ENCODE measurements around the gene FAM174C. TPM values are rescaled to one million over a fixed set of nuclear protein-coding genes. Genes with fewer than 3 reads are reported as not detected.
"Not testable (repeated sequence)": the region's sequence is repeated elsewhere in the genome, so short reads cannot be mapped to it uniquely, and the experiment has no call there.

FAM174C gene
- total RNA-seq, 4 donors from 2014 or later = 50.8 to 114 (median 64.6) TPM

GRCh38 chr19:1300744-1301490 lies 25.6 kb downstream of the FAM174C start:
- no peaks in the 10 kb centered on the region for H3K36me3 ChIP-seq
- 85 to 86% methylated on average over 35 of the region's 35 CpGs for WGBS, 2 donors
- no peaks in the 10 kb centered on the region for H3K9me3 ChIP-seq
- H3K27ac ChIP-seq = no peak overlapping the region
- H3K4me1 ChIP-seq = no peaks in the 10 kb centered on the region
- no peak for DNase-seq
- intact Hi-C loops (cut with DNase I) = no loop called here
- TF ChIP-seq CTCF (IDR thresholded peaks at IDR 0.05) = no peak
- no peak for TF ChIP-seq POLR2A (IDR thresholded peaks at IDR 0.05)
- no peaks in the 10 kb centered on the region for H3K27me3 ChIP-seq
- H3K4me3 ChIP-seq (replicated peaks in 1 of 3) = no peak overlapping the region

GRCh38 chr19:1302533-1303239 lies 27.4 kb downstream of the FAM174C start:
- H3K4me1 ChIP-seq = no peaks in the 10 kb centered on the region
- 70 to 71% methylated on average over 8 to 24 of the region's 36 CpGs for WGBS, 2 donors
- no peak overlapping the region for H3K27ac ChIP-seq
- TF ChIP-seq CTCF (IDR thresholded peaks at IDR 0.05) = no peak
- no peak for TF ChIP-seq POLR2A (IDR thresholded peaks at IDR 0.05)
- DNase-seq = no peak
- H3K27me3 ChIP-seq = no peaks in the 10 kb centered on the region
- H3K36me3 ChIP-seq = no peaks in the 10 kb centered on the region
- H3K9me3 ChIP-seq = no peaks in the 10 kb centered on the region
- intact Hi-C loops (cut with DNase I) = no loop called here
- H3K4me3 ChIP-seq (replicated peaks in 1 of 3) = no peak overlapping the region

GRCh38 chr19:1304197-1304924 lies 29.0 kb downstream of the FAM174C start:
- Histone ChIP-seq H3K27me3 (no peaks in the 10 kb centered on the region), H3K9me3 (no peaks in the 10 kb centered on the region), H3K36me3 (no peaks in the 10 kb centered on the region), H3K4me3 (replicated peaks in 1 of 3) (no peak overlapping the region), H3K27ac (no peak overlapping the region), H3K4me1 (no peaks in the 10 kb centered on the region)
- DNase-seq = no peak
- 85 to 92% methylated on average over 15 to 17 of the region's 28 CpGs for WGBS, 2 donors
- intact Hi-C loops (cut with DNase I) = no loop called here
- TF ChIP-seq POLR2A (IDR thresholded peaks at IDR 0.05) (no peak), CTCF (IDR thresholded peaks at IDR 0.05) (no peak)

- 70 to 74% methylated on average over 9 of the region's 9 CpGs for whole genome bisulfite sequencing, 2 donors
- H3K27ac ChIP-seq; H3K4me1 ChIP-seq; H3K36me3 ChIP-seq; intact Hi-C loops (cut with DNase I); DNase-seq; H3K4me3 ChIP-seq (replicated peaks in 1 of 3); H3K9me3 ChIP-seq; H3K27me3 ChIP-seq: not testable (repeated sequence)
Measured at GRCh38 chr19:1305354-1305753, 30.0 kb downstream of the FAM174C start.

GRCh38 chr19:1307320-1307719 lies 32.0 kb downstream of the FAM174C start:
- WGBS, 2 donors = 95 to 97% methylated on average over 32 to 35 of the region's 38 CpGs
- intact Hi-C loops (cut with DNase I) = no loop called here
- H3K9me3 ChIP-seq = no peaks in the 10 kb centered on the region
- no peaks in the 10 kb centered on the region for H3K36me3 ChIP-seq
- peaks cover 0 to under 1% of the 10 kb centered on the region in 2 donors for H3K4me1 ChIP-seq
- no peak overlapping the region for H3K4me3 ChIP-seq (replicated peaks in 1 of 3)
- DNase-seq = no peak
- H3K27me3 ChIP-seq = no peaks in the 10 kb centered on the region
- no peak overlapping the region for H3K27ac ChIP-seq
- no peak for TF ChIP-seq CTCF (IDR thresholded peaks at IDR 0.05)
- no peak for TF ChIP-seq POLR2A (IDR thresholded peaks at IDR 0.05)

All from thyroid gland (tissue), 4 donors.